Endometrium (tissue), 2 donors: ENCODE data around the gene TOP2B.

Source experiments
- FAIRE-seq: peaks from 2 replicates; lab custom pipeline; 2012; peaks lifted over from hg19 to GRCh38; lab: Jason Lieb, UNC
- donor health status: control.
- donor health status: control.

TOP2B gene

GRCh38 chr3:25558121-25558520, 106.6 kb downstream of the TOP2B start:
- FAIRE-seq: peak; percentile 75

GRCh38 chr3:25557694-25558093, 107.0 kb downstream of the TOP2B start:
- no peak for FAIRE-seq

- FAIRE-seq: no peak
Observed at GRCh38 chr3:25556447-25556846, 108.3 kb downstream of the TOP2B start.

GRCh38 chr3:25555695-25556437, 108.8 kb downstream of the TOP2B start:
- FAIRE-seq: no peak

GRCh38 chr3:25554376-25554775, 110.3 kb downstream of the TOP2B start:
- no peak for FAIRE-seq

- no peak for FAIRE-seq
Observed at GRCh38 chr3:25552251-25552650, 112.5 kb downstream of the TOP2B start.

- FAIRE-seq: no peak
Observed at GRCh38 chr3:25548836-25549235, 115.9 kb downstream of the TOP2B start.

GRCh38 chr3:25547943-25548674, 116.6 kb downstream of the TOP2B start:
- no peak for FAIRE-seq
